HG03575 (cell line): Measurements from ENCODE around the gene SERPINB6.
"Not testable (repeated sequence)": the region's sequence is repeated elsewhere in the genome, so short reads cannot be mapped to it uniquely, and the experiment has no call there.

Experiments
- ATAC-seq: cut with Tn5 transposase; IDR thresholded peaks from one replicate; pipeline ENCODE4 v1.9.1; 2021; ENCODE audit not compliant: unreplicated experiment, insufficient number of reproducible peaks, low FRiP score; ENCODE audit errors: extremely low read depth

SERPINB6 gene

DNA sequence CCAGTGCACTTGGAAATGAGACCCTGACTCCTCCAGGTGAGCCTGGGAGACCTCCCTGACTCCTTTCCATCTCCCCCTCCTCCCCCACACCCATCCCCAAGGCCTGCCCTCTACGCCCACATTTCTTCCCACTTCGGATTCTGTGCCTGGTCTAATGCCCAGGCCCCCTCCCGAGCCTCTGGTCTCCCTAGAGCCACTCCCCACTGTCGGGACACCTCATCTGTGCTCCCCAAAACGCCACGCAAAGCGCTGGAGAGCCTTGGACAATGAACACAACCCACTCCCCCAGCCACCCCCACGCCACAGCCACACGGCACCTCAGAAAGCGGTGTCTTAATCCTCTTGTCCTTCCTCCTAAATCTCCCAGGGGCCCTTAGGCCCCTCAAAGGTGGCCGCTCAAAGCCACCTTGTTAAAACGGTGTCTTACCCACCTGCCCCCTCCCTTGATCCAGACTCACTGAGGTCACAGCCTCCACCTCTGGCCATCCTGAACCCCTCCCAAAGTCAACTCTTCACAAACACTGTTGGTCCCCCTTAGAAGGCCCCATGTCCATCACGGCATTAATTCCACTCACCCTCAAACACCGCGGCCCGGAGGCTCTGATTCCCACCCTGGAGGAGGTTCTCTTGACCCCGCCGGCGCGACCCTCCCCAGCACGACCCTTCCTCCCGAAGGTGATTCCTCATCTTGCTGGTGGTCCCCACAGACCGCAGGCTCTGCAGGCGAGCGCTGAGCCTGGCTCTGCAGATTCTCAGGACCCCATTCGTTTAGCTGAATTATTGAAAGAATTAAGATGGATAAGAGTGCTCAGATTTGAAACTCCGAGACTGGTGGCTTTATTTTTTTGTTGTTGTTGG lies 69.5 kb downstream of the SERPINB6 start:
- not testable (repeated sequence) for ATAC-seq

DNA sequence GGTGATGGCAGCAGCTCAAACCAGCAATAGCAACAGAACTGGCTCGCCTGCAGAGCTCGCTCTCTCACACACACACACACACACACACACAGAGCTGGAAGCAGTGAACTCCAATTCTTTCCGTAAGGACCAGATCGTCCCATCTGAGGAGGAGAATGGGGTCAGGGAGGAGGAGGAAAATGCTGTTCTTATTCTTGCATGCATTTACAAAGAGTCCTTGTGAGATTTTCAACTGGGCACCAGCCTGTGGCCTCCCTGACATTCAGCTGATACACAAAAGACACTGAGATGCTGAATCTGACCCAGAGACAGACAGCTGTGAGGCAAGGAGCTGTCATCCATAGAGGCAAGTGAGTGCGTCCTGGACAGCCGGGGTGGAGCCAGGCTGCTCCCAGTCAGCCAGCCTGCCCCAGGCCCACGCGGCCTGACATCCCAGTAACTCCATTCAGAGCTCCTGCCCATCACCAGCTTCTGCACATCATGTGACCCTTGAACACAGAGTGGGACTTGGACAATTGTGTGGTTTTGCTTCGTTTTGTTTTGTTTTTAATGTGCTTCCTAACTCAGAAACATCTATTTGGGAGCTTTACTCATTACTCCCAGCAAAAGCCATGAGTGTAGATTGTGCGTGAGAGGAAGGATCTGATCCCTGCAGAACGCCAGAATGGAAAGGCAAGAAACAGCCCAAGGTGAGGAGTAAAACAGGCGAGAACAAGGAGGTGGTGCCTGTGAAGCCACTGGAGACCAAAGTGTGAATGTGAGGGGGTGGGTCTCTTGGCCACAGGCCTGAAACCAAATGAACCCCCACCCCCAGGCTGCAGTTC lies 70.3 kb downstream of the SERPINB6 start:
- ATAC-seq: no peak

DNA sequence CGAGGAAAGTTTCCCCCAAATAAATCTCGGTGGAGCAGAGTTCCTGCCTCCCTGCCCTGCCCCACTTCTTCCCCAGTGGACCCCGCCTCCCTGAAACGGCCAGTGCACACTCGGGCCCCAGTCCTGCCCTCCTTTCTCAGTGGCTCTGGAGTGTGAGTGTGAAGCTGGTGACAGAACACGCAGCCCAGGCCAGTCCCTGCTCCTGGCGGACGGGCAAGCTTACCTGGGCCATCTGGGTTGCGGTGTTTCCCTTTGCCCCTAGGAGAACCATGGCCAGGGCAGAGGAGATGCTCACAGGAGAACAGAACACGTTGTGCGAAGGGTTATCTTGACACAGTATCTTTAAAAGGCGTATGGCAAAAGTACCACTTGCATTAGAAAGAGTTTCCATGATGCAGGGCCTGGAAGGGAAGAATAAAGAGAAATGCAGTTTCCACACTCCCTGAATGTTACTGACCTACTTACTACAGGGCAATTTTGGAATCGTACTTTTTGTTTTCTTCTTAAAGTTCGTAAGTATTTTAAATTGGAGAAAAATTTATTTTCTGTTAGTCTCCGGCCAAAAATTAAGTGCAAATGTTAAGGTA lies 71.1 kb downstream of the SERPINB6 start:
- ATAC-seq: no peak

DNA sequence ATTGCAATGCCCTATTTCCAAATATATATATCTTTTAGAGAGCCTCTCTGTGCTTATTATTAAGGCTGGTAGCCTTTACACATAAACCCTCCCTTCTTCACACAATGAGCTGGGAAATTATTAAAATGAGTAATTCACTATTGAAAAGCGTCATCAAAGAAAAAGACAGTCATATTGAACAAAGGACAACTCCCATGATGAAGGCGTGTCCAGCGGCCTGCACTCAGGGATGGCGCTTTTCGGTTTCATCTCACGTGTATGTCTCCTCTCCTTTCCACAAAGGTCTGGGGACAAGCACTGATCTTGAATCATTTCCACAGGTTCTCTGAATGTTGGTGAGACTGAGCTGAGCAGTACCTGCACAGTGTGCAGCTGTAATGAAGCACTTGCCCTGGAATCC lies 71.8 kb downstream of the SERPINB6 start:
- no peak for ATAC-seq
